GM19099 (cell line): ENCODE measurements around the gene PTPRJ.

Source experiments
- POLR2A ChIP-seq: IDR thresholded peaks from 3 replicates; pipeline ENCODE4 v1.6.1; 2011; ENCODE audit warnings: low read depth; ENCODE audit not compliant: insufficient read length; ENCODE audit errors: extremely low read depth

Gene PTPRJ

GRCh38 chr11:47980088-47980906 is at the start of gene PTPRJ:
Gene PTPRJ, plus strand, starts transcription at chr11:47980559. Its CDS starts 354 bp downstream, at chr11:47980913.
- no peak for TF ChIP-seq POLR2A

GRCh38 chr11:47932544-47932943 is 47.8 kb upstream of the PTPRJ start:
- no peak for TF ChIP-seq POLR2A

- no peak for TF ChIP-seq POLR2A
These were observed 41.4 kb upstream of the PTPRJ start for GRCh38 chr11:47938791-47939560.

GRCh38 chr11:47940904-47941649 is 39.3 kb upstream of the PTPRJ start:
- TF ChIP-seq POLR2A: no peak

GRCh38 chr11:47941907-47942558 is 38.3 kb upstream of the PTPRJ start:
- no peak for TF ChIP-seq POLR2A

- TF ChIP-seq POLR2A: no peak
These were observed 36.4 kb upstream of the PTPRJ start for GRCh38 chr11:47943721-47944586.

- no peak for TF ChIP-seq POLR2A
These were observed 35.7 kb upstream of the PTPRJ start for GRCh38 chr11:47944632-47945031.

- TF ChIP-seq POLR2A: no peak
These were observed 33.4 kb upstream of the PTPRJ start for GRCh38 chr11:47946682-47947559.

- TF ChIP-seq POLR2A: no peak
These were observed 32.2 kb upstream of the PTPRJ start for GRCh38 chr11:47948137-47948536.

GRCh38 chr11:47950396-47950795 is 30.0 kb upstream of the PTPRJ start:
- TF ChIP-seq POLR2A: no peak

- no peak for TF ChIP-seq POLR2A
These were observed 25.2 kb upstream of the PTPRJ start for GRCh38 chr11:47955061-47955755.

- TF ChIP-seq POLR2A: no peak
These were observed 20.3 kb upstream of the PTPRJ start for GRCh38 chr11:47960015-47960414.

GRCh38 chr11:47961383-47961782 is 19.0 kb upstream of the PTPRJ start:
- no peak for TF ChIP-seq POLR2A

- no peak for TF ChIP-seq POLR2A
These were observed 15.8 kb upstream of the PTPRJ start for GRCh38 chr11:47964546-47964945.
